Breast epithelium (tissue), 3 donors: ENCODE results near the gene DOCK11.

Source experiments
- POLR2A ChIP-seq: fragments of 450-650 bp; IDR thresholded peaks from one replicate; pipeline ENCODE4 v1.6.1; 2016; ENCODE audit warnings: antibody characterized with exemption, mild to moderate bottlenecking, moderate library complexity
- TF ChIP-seq, protein P1 (sequence below), 3 donors: fragments of 450-650 bp; IDR thresholded peaks; one replicate each; pipeline ENCODE4 v1.5.1; 2016 to 2017; ENCODE audit warnings: antibody characterized with exemption in 3 of 3, mild to moderate bottlenecking in 3 of 3, moderate library complexity in 3 of 3

DNA sequence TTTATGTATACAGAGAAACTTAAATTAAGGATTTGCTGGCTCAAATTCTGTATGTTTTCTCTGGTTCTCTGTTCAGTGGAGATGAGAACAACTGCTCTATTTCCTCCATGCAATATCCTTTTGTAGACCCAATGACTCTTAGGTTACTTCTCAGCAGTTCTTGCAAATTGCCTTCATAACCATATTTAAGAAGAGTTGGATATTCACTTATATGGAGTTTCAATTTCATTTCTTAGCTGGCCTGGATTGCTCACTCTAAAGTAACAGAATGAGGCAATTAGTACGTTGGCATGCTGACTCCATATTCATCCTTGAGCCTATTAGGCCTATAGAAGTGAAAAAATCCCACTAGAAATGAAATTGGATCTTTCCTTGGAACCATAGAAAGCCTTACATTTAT lies 93.6 kb downstream of the DOCK11 start:
- TF ChIP-seq POLR2A = no peak
- TF ChIP-seq, protein P1, sequence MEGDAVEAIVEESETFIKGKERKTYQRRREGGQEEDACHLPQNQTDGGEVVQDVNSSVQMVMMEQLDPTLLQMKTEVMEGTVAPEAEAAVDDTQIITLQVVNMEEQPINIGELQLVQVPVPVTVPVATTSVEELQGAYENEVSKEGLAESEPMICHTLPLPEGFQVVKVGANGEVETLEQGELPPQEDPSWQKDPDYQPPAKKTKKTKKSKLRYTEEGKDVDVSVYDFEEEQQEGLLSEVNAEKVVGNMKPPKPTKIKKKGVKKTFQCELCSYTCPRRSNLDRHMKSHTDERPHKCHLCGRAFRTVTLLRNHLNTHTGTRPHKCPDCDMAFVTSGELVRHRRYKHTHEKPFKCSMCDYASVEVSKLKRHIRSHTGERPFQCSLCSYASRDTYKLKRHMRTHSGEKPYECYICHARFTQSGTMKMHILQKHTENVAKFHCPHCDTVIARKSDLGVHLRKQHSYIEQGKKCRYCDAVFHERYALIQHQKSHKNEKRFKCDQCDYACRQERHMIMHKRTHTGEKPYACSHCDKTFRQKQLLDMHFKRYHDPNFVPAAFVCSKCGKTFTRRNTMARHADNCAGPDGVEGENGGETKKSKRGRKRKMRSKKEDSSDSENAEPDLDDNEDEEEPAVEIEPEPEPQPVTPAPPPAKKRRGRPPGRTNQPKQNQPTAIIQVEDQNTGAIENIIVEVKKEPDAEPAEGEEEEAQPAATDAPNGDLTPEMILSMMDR (IDR thresholded peaks at IDR 0.05) = no peak
